AG04449 (cell line): ENCODE results near the gene CRABP2.

ENCODE experiments used
- CTCF ChIA-PET: fragments of 350-600 bp; formaldehyde crosslinking; extraction: SDS; loops from one replicate; lab custom pipeline; 2021; ENCODE audit warnings: antibody characterized with exemption; lab: Yijun Ruan, JAX
- POLR2A ChIA-PET: fragments of 400-600, 350-600 bp; formaldehyde crosslinking; extraction: SDS; loops from one replicate; lab custom pipeline; 2020; ENCODE audit warnings: antibody characterized with exemption, inconsistent platforms; lab: Yijun Ruan, JAX
- DNase-seq: peaks from one replicate; pipeline ENCODE4 v3.0.0-alpha.2; 2010; ENCODE audit warnings: low read depth, low spot score
- H3K4me3 ChIP-seq: 2 replicates; pipeline ENCODE4 v1.5.1; 2011; ENCODE audit warnings: low read depth, mild to moderate bottlenecking, control low read depth, low read length
- TF ChIP-seq, protein P1 (sequence below): IDR thresholded peaks from one replicate; pipeline ENCODE4 v1.5.1; 2011; ENCODE audit warnings: mild to moderate bottlenecking, moderate library complexity, low read length, control low read depth, inconsistent platforms; ENCODE audit not compliant: insufficient read depth; ENCODE audit errors: missing control alignments

The CRABP2 gene

DNA sequence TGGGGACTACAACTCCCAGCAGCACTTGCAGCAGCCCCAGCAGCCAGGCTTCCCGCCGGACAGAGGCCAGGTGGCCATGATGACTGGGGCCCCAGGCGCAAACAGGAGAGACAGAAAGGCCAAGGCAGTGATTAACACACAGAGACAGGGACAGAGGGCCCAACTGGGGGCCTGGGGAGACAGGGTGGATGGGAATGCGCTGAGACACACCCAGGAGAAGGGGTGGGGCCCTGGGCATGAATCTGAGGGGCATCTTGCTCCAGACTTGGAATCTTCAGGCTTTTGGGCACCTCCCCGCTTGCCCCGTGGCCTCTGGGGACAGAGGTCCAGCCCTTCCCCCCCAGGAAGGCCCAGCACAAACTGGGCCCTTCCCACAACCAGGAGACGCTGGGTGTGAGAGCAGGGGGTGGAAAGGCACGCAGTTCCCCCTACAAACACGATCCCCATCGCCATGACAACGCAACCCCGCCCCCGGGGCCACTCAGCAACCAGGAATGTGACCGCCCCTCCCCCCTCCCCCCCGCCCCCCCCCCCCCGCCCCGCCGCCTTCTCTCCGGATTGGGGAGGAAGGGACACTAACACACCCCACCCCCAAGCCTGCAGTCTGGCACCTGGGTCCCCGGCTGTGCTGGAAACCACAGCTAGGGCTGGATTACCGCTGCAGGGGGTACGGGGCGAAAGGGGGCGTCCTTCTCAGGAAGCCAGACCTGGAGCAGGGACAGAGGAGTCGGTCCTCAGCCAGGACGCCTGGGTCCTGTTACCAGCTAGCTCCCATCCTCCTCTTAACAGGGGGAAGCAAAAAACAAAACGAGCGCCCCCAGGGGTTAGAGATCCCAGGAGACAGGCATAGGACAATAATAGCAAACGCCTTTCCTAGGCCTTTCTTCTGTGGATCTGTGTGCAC is 41.6 kb upstream of the CRABP2 start:
- peak overlapping the region; percentile 61 for H3K4me3 ChIP-seq
- TF ChIP-seq, protein P1, sequence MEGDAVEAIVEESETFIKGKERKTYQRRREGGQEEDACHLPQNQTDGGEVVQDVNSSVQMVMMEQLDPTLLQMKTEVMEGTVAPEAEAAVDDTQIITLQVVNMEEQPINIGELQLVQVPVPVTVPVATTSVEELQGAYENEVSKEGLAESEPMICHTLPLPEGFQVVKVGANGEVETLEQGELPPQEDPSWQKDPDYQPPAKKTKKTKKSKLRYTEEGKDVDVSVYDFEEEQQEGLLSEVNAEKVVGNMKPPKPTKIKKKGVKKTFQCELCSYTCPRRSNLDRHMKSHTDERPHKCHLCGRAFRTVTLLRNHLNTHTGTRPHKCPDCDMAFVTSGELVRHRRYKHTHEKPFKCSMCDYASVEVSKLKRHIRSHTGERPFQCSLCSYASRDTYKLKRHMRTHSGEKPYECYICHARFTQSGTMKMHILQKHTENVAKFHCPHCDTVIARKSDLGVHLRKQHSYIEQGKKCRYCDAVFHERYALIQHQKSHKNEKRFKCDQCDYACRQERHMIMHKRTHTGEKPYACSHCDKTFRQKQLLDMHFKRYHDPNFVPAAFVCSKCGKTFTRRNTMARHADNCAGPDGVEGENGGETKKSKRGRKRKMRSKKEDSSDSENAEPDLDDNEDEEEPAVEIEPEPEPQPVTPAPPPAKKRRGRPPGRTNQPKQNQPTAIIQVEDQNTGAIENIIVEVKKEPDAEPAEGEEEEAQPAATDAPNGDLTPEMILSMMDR = peak; percentile 5
- ChIA-PET POLR2A (interaction anchor here (0.7 to 1.8 kb wide), 2 partner anchors 19 to 770 kb away, joined by 3 to 7 read pairs; partner anchors contain the start of genes ISG20L2 and METTL25B), CTCF (interaction anchor here (0.8 to 2.2 kb wide), 12 partner anchors 19 to 181 kb away, joined by 3 to 16 read pairs (median 4); partner anchors contain the start of genes ISG20L2, METTL25B, NTRK1 and PRCC)
- DNase-seq = no peak

DNA sequence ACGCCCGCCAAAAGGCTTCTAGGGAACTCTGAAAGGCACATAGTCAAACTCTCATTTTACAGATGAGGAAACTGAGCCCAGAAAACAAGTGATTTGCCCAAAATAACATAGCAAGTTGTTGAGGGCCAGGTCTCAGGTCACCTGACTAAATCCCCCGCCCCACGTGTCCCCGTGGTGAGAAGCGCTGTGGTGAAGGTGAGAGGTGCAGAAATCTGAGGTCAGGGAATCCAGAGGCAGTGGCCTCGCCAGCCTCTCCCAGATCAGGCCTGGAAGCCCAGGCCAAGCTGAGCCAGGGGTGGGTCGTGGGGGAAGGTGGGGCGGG is 41.0 kb upstream of the CRABP2 start:
- ChIA-PET POLR2A (no interaction called here), CTCF (interaction anchor here (1.2 to 2.2 kb wide), 4 partner anchors 20 to 114 kb away, joined by 3 to 11 read pairs (median 8); partner anchors contain the start of genes NTRK1 and PRCC)
- DNase-seq = no peak
- TF ChIP-seq, protein P1 = no peak
- peak overlapping the region; percentile 61 for H3K4me3 ChIP-seq

- POLR2A ChIA-PET = no interaction called here
- H3K4me3 ChIP-seq = no peak overlapping the region; the same call in 1 of the 2 replicates
- TF ChIP-seq, protein P1 = no peak
- CTCF ChIA-PET = interaction anchor here (1.2 to 2.2 kb wide), 3 partner anchors 19 to 56 kb away, joined by 3 to 11 read pairs (median 8); partner anchors contain the start of gene PRCC
- no peak for DNase-seq
Measured at GRCh38 chr1:156745881-156746280, 40.5 kb upstream of the CRABP2 start.

DNA sequence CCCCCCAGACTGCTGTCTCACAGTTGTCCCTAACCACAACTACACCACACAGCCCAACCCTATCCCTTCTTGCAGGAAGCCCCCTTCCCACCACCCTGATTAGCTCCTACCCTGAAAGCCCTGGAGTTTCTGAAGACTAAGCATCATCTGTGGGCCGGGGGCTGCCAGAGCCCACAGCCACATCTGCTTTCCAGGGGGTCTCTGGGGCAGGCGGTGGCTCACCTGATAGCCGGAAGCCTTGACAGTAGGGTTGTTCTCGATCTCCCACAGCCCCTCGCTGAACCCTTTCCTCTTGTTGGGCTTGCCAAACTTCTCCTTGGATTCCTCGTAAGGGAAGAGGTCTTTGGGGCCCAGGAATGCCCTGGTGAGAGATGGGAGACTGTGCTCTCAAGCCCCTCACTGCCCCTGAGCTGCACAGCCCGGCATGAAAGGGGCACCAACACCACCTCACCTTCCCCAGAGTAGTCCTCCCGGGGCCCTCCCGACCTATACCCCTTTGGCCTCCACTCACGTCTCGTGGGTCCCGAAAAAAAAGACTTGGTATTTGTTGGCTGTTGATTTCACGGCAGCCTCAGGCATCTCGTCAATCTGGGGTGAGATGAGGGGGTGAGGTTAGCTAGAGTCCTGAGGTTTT is 39.5 kb upstream of the CRABP2 start:
- ChIA-PET CTCF (interaction anchor here (0.7 to 2.2 kb wide), 2 partner anchors 18 to 115 kb away, joined by 3 to 11 read pairs; partner anchors contain the start of gene NTRK1), POLR2A (no interaction called here)
- no peak overlapping the region for H3K4me3 ChIP-seq
- DNase-seq = no peak
- TF ChIP-seq, protein P1 = no peak

- no peak for DNase-seq
- TF ChIP-seq, protein P1 = no peak
- H3K4me3 ChIP-seq = no peak overlapping the region
- POLR2A ChIA-PET = no interaction called here
- CTCF ChIA-PET = interaction anchor here (0.7 to 4.4 kb wide), 4 partner anchors 18 to 116 kb away, joined by 3 to 36 read pairs (median 7); partner anchors contain the start of genes ISG20L2, METTL25B, NTRK1 and PRCC
Measured at GRCh38 chr1:156744344-156744743, 39.0 kb upstream of the CRABP2 start.
